Stimulated activated CD8-positive, alpha-beta memory T cell treated with anti-CD3 and anti-CD28 coated beads, Interleukin-2, amount 100 ng/mL, for 48 hours (primary cell): ENCODE measurements around the gene ALG12.

Experiments used
- DNase-seq, 2 donors: peaks; one replicate each; pipeline ENCODE4 v3.0.0-alpha.2; 2020; ENCODE audit warnings: low read depth in 2 of 2

The ALG12 gene

DNA sequence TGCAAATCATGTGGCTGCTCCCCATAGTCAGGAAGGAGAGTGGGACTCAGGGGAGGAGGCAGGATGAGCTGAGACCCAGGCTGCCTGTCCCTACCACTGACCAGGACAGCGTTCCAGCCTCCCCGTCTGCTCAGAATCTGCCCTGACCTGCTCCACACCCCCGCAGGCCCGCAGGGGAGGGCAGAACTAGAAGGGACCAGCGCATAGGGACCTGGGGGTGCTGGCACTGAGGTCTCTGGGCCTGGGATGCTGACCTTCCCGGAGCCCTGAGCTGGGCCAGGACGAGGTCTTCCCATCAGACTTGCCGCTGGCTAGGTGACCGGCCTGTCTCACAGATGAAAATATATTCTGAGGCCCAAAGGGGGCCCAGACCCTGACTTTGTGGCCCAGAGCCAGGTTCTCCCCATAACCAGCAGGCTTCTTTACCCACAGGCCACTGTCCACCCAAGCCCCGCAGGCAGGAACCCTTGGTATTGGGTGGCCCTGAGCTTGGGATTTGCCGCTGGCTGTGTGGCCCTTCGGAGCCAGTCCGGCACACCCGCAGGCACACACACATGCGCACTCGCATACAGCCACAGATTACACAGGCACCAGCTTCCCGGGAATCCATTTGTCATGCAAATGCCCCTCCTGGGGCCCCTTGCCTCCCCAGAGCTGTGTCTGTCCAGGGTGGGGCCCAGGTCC, 28.5 kb upstream of the ALG12 start:
- no peak for DNase-seq

DNA sequence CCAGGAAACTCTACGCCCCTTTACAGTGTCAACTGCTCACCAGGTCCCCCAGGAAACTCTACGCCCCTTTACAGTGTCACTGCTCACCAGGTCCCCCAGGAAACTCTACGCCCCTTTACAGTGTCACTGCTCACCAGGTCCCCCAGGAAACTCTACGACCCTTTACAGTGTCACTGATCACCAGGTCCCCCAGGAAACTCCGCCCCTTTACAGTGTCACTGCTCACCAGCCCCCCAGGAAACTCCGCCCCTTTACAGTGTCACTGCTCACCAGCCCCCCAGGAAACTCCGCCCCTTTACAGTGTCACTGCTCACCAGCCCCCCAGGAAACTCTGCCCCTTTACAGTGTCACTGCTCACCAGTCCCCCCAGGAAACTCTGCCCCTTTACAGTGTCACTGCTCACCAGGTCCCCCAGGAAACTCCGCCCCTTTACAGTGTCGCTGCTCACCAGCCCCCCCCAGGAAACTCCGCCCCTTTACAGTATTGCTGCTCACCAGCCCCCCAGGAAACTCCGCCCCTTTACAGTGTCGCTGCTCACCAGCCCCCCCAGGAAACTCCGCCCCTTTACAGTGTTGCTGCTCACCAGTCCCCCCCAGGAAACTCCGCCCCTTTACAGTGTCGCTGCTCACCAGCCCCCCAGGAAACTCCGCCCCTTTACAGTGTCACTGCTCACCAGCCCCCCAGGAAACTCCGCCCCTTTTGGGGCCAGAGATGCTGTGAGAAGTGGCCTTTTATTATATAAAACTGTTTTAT, 27.0 kb upstream of the ALG12 start:
- DNase-seq, result peak in 1 of 2 donors; percentile 36

- no peak for DNase-seq
Observed at GRCh38 chr22:49944399-49944891, 26.2 kb upstream of the ALG12 start.

DNA sequence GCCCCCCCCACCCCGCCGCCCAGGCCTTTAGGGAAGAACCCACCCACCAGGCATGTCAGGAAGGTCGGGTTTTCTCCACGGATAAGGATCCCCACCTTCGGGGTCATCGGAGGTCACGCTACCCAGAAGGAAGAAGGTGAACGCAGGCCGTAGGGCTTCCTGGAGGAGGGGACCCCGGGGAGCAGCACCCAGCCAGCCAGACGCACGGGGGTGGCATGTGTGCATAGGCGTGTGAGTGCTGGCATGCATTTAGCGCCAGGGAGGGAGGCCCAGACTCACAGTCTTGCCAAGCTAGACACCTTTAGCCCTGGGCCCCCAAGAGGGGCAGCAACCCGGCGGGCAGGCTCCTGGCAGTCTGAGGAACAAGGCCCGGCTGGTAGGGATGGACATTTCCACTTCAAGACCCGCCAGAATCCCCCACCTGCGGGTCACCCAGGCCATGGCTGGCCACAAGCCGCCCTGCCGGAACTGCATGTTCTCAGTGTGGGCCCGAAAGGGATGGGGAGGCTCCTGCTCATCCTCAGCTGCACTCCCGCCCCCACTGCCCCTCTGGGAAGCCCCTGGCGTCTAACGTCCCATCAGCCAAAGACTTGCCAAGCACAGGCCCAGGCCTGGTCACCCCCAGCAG, 25.6 kb upstream of the ALG12 start:
- DNase-seq, result no peak

GRCh38 chr22:49943405-49943765, 25.1 kb upstream of the ALG12 start:
- no peak for DNase-seq

- no peak for DNase-seq
Observed at GRCh38 chr22:49942565-49943404, 24.5 kb upstream of the ALG12 start.

DNA sequence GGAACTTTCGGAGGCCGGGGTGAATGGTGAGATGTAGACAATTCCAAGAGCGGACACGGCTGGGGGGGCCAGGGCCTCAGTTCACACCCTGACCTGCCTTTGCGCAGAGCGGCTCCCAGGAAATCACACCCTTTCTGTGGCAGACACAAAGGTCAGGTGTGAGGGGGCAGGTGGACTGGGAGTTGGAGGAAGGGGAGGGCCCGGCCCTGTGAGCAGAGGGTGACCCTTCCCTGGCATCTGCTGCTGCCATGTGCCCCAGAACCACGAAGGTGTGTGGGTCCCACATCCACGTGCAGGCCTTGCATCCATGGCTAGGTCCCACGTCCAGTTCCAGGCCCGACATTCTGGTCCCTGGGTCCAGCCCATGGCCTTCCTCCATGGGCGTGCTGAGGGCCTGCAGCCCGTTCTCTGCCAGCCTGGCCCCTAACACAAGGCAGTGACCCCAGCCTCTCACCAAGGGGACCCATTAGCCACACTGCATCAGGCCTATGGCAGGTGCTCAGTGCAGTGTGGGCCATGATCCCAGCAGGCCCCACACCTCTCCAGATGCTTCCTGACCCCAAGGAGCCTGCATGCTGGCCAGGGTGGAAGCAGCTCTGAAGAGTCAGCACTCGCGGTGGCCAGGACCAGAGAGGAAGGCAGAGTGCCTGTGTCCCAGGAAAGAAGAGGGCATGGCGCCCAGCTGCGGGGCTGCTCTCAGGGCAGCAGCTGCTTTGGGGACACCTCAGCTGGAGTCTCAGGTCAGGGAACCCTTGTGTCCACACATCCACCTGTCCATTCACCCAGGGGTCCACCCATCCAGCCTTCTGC, 23.5 kb upstream of the ALG12 start:
- DNase-seq, result no peak

- DNase-seq, result no peak
Observed at GRCh38 chr22:49938565-49939136, 20.4 kb upstream of the ALG12 start.

- no peak for DNase-seq
Observed at GRCh38 chr22:49937758-49938564, 19.7 kb upstream of the ALG12 start.

- DNase-seq, result no peak
Observed at GRCh38 chr22:49936973-49937757, 18.9 kb upstream of the ALG12 start.

DNA sequence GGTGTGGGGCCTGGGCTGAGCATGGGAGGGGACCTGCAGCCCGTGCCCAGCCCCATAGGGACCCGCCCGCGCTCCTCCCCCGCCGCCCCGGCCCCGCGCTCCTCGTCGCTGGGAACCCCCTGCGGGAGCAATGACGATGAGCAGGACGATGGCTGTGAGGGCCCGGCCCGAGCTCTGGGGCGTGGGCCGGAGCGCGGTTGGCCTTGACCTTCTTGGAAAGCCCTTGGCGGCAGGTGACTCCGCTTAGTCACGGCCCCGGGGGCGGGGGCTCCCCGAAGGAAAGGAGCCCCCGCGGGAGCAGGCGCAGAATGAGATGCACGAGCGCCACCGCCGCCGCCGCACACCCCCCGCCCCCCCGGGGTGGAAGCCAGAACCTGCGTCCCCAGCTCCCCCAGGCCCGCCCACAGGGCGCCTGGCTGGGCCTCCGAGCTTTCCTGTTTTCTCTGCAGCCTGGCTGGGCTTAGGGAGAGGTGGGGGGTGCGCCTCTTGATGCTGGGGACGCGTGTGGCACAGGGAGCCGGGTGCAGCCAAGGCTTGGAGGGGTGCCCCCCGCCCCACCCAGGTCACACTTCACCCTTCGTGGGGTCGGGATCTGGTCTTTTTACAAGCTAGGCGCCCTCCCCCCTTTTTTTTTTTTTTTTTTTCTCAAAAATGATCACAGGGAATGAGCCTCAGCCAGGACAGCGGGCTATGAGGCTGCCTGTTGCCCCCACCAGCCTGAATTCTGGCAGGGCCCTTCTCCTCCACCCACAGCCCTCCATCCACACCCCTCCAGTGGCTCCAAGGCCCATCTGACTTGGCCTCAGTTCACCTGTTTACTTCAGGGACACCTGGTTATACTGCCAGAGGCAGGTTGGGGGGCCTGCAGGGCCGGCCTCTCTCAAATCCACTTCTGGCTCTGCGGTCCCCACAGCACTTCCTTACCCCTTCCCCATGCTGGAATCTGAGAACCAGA, 18.1 kb upstream of the ALG12 start:
- peak; percentile 99 for DNase-seq

DNA sequence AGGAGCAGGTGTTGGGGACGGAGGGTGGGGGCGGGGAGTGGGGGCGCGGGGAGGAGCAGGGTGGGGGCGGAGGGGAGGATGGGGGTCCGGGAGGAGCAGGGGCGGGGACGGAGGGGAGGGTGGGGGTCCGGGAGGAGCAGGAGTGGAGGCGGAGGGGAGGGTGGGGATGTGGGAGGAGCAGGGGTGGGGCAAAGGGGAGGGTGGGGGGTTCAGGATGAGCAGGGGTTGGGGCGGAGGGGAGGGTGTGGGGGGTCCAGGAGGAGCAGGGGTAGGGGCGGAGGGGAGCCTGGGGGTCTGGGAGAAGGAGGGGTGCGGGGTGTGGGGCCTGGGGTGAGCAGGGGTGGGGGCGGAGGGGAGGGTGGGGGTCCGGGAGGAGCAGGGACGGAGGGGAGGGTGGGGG, 17.3 kb upstream of the ALG12 start:
- no peak for DNase-seq

- peak; percentile 92 to 95 for DNase-seq
Observed at GRCh38 chr22:49934891-49935557, 16.8 kb upstream of the ALG12 start.

- DNase-seq, result no peak
Observed at GRCh38 chr22:49934160-49934890, 16.1 kb upstream of the ALG12 start.

GRCh38 chr22:49933236-49934159, 15.3 kb upstream of the ALG12 start:
- no peak for DNase-seq
